Measurements from ENCODE around the gene ANKS3.
"Not testable (repeated sequence)": the region's sequence is repeated elsewhere in the genome, so short reads cannot be mapped to it uniquely, and the experiment has no call there.

The ANKS3 gene

DNA sequence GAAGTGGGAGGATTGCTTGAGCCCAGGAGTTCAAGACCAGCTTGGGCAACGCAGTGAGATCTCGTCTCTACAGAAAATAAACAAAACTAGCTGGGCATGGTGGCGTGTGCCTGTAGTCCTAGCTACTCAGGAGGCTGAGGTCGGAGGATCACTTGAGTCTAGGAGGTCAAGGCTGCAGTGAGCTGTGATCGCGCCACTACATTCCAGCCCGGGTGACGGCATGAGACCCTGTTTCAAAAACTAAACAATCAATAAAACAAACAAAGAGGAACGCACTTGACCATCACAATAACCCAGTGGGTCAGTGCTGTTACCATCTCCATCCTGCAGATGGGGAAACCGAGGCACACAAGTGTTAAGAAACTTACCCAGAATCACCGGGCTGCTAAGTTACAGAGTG is 19.2 kb upstream of the ANKS3 start:
- no peak for DNase-seq (ENCODE audit: low read depth in 3 of 3)

DNA sequence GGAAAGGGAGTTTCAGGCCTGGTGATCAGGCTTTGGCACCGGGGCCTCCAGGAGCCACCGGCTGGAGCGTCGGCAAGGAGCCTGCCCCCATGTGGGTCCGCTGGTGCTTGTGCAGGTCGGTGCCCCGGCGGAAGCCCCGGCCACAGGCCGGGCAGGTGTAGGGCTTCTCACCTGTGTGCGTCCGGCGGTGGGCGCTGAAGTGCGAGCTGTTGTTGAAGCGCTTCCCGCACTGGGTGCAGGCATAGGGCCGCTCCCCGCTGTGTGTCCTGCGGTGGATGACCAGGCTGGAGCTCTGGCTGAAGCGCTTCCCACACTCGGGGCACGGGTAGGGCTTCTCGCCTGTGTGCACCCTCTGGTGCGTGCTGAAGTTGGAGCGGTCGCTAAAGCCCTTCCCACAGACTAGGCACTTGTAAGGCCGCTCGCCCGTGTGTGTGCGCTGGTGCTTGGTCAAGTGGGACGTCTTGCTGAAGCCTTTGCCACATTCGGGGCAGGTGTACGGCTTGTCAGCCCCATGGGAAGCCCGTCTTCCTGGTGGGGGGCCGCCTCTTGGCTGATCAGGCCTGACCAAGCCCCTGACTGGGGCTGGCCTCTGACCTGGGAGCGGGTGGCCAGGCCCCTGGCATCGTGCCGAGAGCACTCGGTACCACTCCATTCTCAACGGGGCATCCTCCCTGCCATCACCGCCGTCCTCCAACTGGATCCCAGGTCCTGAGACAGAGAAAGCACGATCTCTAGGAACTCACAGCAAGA is 18.5 kb upstream of the ANKS3 start:
- no peak for DNase-seq (ENCODE audit: low read depth in 3 of 3)

- DNase-seq (ENCODE audit: low read depth in 3 of 3), result no peak
Measured at GRCh38 chr16:4750896-4751295, 16.8 kb upstream of the ANKS3 start.

DNA sequence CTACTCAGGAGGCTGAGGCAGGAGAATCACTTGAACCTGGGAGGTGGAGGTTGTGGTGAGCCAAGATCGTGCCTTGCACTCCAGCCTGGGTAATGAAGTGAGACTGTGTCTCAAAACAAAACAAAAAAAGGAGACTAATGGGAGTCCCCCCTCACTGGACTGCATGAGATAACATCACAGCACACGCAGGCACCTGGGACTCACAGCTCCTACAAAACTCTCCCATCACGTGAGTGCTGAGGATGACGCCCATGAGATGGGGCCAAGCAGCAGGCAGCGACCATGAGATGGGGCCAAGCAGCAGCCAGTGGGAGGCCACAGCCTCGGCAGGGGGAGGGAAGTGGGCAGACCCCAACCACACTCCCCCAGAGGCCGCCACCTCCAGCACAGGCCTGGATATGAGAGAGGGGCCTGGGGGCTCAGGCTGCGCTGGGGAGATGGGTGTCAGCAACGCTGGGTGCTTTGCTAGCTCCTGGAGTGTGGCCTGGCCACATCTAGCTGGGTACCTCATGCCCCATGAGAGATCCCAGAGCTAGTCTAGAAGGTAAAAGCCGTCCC is 15.7 kb upstream of the ANKS3 start:
- no peak for DNase-seq (ENCODE audit: low read depth in 3 of 3)

DNA sequence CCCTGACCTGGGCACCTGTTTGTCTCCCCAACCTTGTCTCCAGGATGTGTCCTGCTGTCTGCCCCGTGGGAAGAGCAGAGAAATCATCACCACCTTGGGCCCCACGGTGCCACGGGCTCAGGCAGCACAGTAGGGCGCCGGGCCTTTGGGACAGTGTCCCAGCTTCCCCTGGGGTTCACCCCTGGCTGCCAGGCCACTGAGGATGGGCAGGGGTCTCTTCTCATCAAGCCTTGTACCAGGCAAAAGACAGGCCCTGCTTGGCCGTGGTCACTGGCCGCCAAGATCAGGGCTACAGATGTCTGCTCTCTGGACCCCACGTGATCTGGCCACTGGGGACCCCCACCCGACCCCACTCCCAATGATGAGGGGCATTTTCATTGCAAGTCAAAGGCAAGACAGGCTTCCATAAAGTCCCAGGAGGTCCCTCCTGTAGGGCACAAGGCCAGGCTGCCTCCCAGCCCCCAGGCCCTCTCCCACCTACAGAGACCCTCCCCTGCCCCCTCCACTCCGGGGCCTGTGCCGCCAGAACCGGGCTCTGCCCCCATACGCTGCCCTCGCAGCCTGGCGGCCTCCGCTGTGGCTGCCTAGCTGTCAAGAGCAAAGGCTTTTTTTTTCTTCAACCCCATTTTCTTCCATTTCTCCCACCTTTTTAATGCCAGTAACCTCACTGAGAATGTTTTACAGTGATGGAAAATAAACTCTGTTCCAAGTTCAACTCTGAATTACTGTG is 14.8 kb upstream of the ANKS3 start:
- DNase-seq (ENCODE audit: low read depth in 3 of 3), result no peak

- DNase-seq (ENCODE audit: low read depth in 3 of 3), result no peak
Measured at GRCh38 chr16:4747906-4748681, 14.0 kb upstream of the ANKS3 start.

- no peak for DNase-seq (ENCODE audit: low read depth in 3 of 3)
Measured at GRCh38 chr16:4746991-4747574, 13.0 kb upstream of the ANKS3 start.

DNA sequence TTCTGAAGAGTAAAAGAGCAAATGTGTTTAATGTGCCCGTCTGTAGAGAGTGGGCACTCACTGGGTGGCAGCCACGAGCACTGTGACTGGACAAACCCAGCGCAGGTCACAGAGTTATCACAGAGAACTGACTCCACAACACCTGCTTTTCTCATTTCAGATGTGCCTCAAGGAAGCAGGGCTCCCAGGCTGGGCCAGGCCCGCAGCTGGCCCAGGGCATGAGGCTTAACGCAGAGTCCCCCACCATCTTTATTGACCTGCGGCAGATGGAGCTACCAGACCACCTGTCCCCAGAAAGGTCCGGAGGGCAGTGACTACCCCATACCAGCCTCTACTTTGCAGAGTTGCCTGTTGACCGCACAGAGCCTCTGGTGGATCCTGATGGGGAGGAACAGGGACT is 12.1 kb upstream of the ANKS3 start:
- no peak for DNase-seq (ENCODE audit: low read depth in 3 of 3)

GRCh38 chr16:4745274-4745569 is 11.2 kb upstream of the ANKS3 start:
- DNase-seq (ENCODE audit: low read depth in 3 of 3), result no peak

GRCh38 chr16:4744555-4745273 is 10.6 kb upstream of the ANKS3 start:
- DNase-seq (ENCODE audit: low read depth in 3 of 3), result no peak

DNA sequence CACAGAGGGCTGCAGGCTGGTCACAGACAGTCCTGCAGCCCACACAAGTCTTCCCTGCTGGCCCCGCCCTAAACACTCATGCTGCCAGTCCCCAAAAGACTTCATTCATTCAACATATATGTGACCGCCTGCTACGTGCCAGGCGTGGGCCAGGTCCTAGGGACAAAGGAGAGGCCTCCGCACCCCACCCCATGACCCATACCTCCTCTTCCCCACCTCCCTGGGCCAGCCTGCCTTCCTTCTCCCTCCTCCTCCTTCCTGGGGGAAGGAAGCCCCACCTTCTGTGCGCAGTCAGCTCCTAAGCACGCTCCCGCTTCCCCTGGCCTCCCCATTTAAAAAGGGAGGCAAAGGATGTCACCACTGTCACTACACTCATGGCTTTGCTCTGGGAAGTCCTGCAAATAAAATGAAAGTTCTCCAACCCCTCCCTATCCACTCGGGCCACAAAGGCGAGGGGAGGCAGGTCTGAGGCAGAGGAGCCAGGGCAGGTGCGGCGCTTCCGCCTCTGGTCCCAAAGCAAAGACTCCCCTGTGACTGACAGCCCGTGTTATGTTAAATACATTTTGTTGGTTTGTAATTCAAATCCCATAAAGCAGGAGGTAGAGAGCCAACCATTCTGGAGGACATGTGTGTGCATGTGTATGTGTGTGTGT is 9.3 kb upstream of the ANKS3 start:
- DNase-seq (ENCODE audit: low read depth in 3 of 3), result no peak

DNA sequence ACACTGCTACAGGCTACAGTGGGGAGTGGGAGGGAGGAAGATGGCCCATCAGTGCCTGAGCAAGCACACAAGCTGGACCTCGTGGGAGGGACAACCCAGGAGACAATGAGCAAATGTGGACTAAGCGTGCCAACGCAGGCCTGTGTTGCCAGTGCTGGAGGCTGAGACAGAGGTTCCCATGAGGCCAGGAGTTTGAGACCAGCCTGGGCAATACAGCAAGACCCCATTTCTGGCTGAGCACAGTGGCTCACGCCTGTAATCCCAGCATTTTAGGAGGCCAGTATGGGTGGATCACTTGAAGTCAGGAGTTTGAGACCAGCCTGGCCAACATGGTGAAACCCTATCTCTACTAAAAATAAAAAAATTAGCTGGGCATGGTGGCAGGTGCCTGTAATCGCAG is 4.3 kb upstream of the ANKS3 start:
- DNase-seq (ENCODE audit: low read depth in 3 of 3), result not testable (repeated sequence)

- DNase-seq (ENCODE audit: low read depth in 3 of 3), result no peak
Measured at GRCh38 chr16:4737545-4737944, 3.5 kb upstream of the ANKS3 start.

- DNase-seq (ENCODE audit: low read depth in 3 of 3), result no peak
Measured at GRCh38 chr16:4736546-4736945, 2.5 kb upstream of the ANKS3 start.

- DNase-seq (ENCODE audit: low read depth in 3 of 3), result peak; percentile 80 to 95 (median 80)
Measured at GRCh38 chr16:4734730-4735535, 862 bp upstream of the ANKS3 start.

GRCh38 chr16:4733747-4734062 is 366 bp downstream of the ANKS3 start:
- peak in 1 of 3 donors; percentile 15 for DNase-seq (ENCODE audit: low read depth in 3 of 3)

- DNase-seq (ENCODE audit: low read depth in 3 of 3), result no peak
Measured at GRCh38 chr16:4733211-4733742, 794 bp downstream of the ANKS3 start.

- no peak for DNase-seq (ENCODE audit: low read depth in 3 of 3)
Measured at GRCh38 chr16:4729876-4730275, 4.2 kb downstream of the ANKS3 start.

- no peak for DNase-seq (ENCODE audit: low read depth in 3 of 3)
Measured at GRCh38 chr16:4728676-4729075, 5.4 kb downstream of the ANKS3 start.

- no peak for DNase-seq (ENCODE audit: low read depth in 3 of 3)
Measured at GRCh38 chr16:4726616-4727015, 7.5 kb downstream of the ANKS3 start.

Measured in stimulated activated CD4-positive, alpha-beta T cell treated with anti-CD3 and anti-CD28 coated beads, TNF-alpha, amount 100 ng/mL, for 48 hours (primary cell).